Adrenal gland (tissue), 5 donors: ENCODE measurements around the gene PHACTR3.

Experiments
- CTCF ChIP-seq, 6 experiments: fragments of 450-650 bp in 4 of 6; fragments of 200-600 bp in 2 of 6; sonication (generic) in 1 of 6; IDR thresholded peaks; 1 replicate in 5 of 6; 2 replicates in 1 of 6; pipeline versions ENCODE4 v1.5.1 to v1.8.0; 2016 to 2021; ENCODE audit warnings: antibody characterized with exemption in 6 of 6, mild to moderate bottlenecking in 2 of 6, moderate library complexity in 1 of 6
- POLR2A ChIP-seq, 2 donors: fragments of 450-650 bp; IDR thresholded peaks; one replicate each; pipeline ENCODE4 v1.6.1; 2017; ENCODE audit warnings: antibody characterized with exemption in 2 of 2, mild to moderate bottlenecking in 2 of 2, moderate library complexity in 1 of 2
- donor health status: DM: no; HTN: no; CAD: no.

DNA sequence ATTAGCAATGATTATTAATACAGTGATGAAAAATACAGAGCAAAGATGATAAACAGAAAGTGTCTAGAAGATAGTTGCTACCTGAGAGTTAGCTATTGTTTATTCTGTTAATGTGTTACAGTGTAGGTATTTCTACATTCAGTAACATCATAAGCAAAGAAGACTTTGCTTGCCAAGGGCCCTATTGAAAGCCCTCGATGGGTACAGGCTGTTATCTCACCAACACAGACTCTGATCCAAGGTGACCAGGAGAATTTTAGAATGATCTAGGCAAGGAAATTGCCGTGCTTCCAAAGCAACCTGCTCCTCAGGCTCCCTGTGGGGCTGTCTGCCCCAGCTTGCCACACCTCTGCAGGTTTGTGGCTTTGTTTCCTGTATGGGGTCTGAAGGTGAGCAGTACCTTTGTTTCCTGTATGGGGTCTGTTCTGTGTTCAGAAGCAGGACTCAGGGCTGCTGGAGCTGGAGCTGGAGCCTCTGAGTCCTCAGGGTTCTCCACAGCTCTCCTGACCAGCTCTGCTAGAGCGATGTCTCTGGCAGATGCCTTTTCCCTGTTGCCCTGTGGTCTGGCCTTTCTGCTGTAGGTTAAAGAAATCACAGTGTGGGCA is 32.5 kb downstream of the PHACTR3 start:
- TF ChIP-seq CTCF (IDR thresholded peaks at IDR 0.05): no peak
- no peak for TF ChIP-seq POLR2A (IDR thresholded peaks at IDR 0.05)
